K562 (cell line): ENCODE data around the gene CBX2. TPM values are rescaled to one million over a fixed set of nuclear protein-coding genes. Genes with fewer than 3 reads are reported as not detected.

Source experiments
- ATAC-seq: fragments of 200-7000 bp; cut with Tn5 transposase; 3 replicates; pipeline ENCODE4 v1.9.1; 2020; ENCODE audit warnings: moderate library complexity
- BruUV-seq: library from RNA; stranded (reverse); fragments of 400-500 nt; replicated peaks from 2 replicates; lab custom pipeline; 2021; lab: Mats Ljungman, UMichigan
- CTCF ChIA-PET: fragments of 300-600 bp; formaldehyde crosslinking; extraction: SDS; loops from one replicate; lab custom pipeline; 2021; ENCODE audit warnings: low intra/inter-chr PET ratio; lab: Yijun Ruan, JAX
- POLR2A ChIA-PET: fragments of 300-600, 350-650 bp; sonication (Branson Sonifier 250); formaldehyde crosslinking; extraction: SDS; loops from one replicate; lab custom pipeline; 2021; ENCODE audit warnings: antibody characterized with exemption, inconsistent platforms; lab: Yijun Ruan, JAX
- DNase-seq, 4 experiments: peaks; one replicate each; pipeline versions ENCODE4 v3.0.0 to v3.0.0-alpha.2; 2011 to 2018; ENCODE audit warnings: low spot score in 3 of 4, mixed read lengths in 3 of 4; ENCODE audit errors: extremely low read depth in 1 of 4
- FAIRE-seq: peaks from 2 replicates; lab custom pipeline; 2011; peaks lifted over from hg19 to GRCh38; lab: Jason Lieb, UNC
- H2AFZ ChIP-seq: 2 replicates; pipeline ENCODE4 v1.6.0; 2011; ENCODE audit warnings: low read depth, low read length, control low read depth, inconsistent platforms
- H3K27ac ChIP-seq: fragments of 200-600 bp; 3 replicates; pipeline ENCODE4 v1.8.0; 2011; ENCODE audit warnings: low read depth, mild to moderate bottlenecking, control low read depth, inconsistent platforms, low read length, moderate library complexity, mixed read lengths; ENCODE audit errors: extremely low read depth
- H3K27me3 ChIP-seq, 2 experiments: fragments of 300-600 bp in 1 of 2; 2 replicates in 1 of 2; 3 replicates in 1 of 2; pipeline versions ENCODE4 v1.6.0 to v1.8.0; 2011; ENCODE audit warnings: inconsistent platforms in 2 of 2, low read length in 2 of 2, mild to moderate bottlenecking in 1 of 2, mixed read lengths in 1 of 2, moderate library complexity in 1 of 2; ENCODE audit not compliant: control insufficient read depth in 2 of 2, insufficient read depth in 2 of 2
- H3K36me3 ChIP-seq: fragments of 300-600 bp; 3 replicates; pipeline ENCODE4 v1.8.0; 2011; ENCODE audit warnings: mild to moderate bottlenecking, low read length, inconsistent platforms; ENCODE audit not compliant: control insufficient read depth, insufficient read depth
- H3K4me1 ChIP-seq, 2 experiments: fragments of 200-600 bp in 1 of 2; replicated peaks in 1 of 2; 2 replicates in 1 of 2; 3 replicates in 1 of 2; pipeline versions ENCODE4 v1.5.1 to v1.8.0; 2011; ENCODE audit warnings: inconsistent platforms in 2 of 2, low read length in 2 of 2, mild to moderate bottlenecking in 1 of 2, mixed read lengths in 1 of 2, moderate library complexity in 1 of 2; ENCODE audit not compliant: control insufficient read depth in 2 of 2, insufficient read depth in 2 of 2
- H3K4me2 ChIP-seq: 2 replicates; pipeline ENCODE4 v1.6.1; 2011; ENCODE audit warnings: low read length, control low read depth, inconsistent platforms, mixed read lengths; ENCODE audit not compliant: insufficient read depth
- H3K4me3 ChIP-seq: fragments of 200-600 bp; sonication (generic), shearing (Covaris generic); 2 replicates; pipeline ENCODE4 v1.5.1; 2016; ENCODE audit warnings: control low read depth, inconsistent platforms
- H3K79me2 ChIP-seq: fragments of 200-600 bp; 3 replicates; pipeline ENCODE4 v1.8.0; 2011; ENCODE audit warnings: low read length, inconsistent platforms; ENCODE audit not compliant: control insufficient read depth, insufficient read depth
- H3K9ac ChIP-seq, 2 experiments: 2 replicates each; pipeline versions ENCODE4 v1.6.0 to v1.6.1; 2011; ENCODE audit warnings: low read depth in 2 of 2, low read length in 2 of 2, control low read depth in 1 of 2, inconsistent platforms in 1 of 2, mild to moderate bottlenecking in 1 of 2, mixed read lengths in 1 of 2; ENCODE audit not compliant: insufficient read depth in 1 of 2
- H3K9me1 ChIP-seq: one replicate; pipeline ENCODE4 v1.6.0; 2011; ENCODE audit warnings: inconsistent platforms, mild to moderate bottlenecking, low read length, moderate library complexity; ENCODE audit not compliant: control insufficient read depth, insufficient read depth
- H3K9me3 ChIP-seq: replicated peaks from 2 replicates; pipeline ENCODE4 v1.5.1; 2011; ENCODE audit warnings: low read depth, low read length, inconsistent platforms; ENCODE audit not compliant: control insufficient read depth, insufficient read depth
- H4K20me1 ChIP-seq: replicated peaks from 2 replicates; pipeline ENCODE4 v1.6.1; 2011; ENCODE audit warnings: low read length, inconsistent platforms, mixed read lengths; ENCODE audit not compliant: control insufficient read depth, insufficient read depth
- ARID2 ChIP-seq: fragments of 450-650 bp; IDR thresholded peaks from 2 replicates; pipeline ENCODE4 v1.6.1; 2017; ENCODE audit warnings: antibody characterized with exemption, mild to moderate bottlenecking
- BRD9 ChIP-seq: fragments of 450-650 bp; IDR thresholded peaks from 2 replicates; pipeline ENCODE4 v1.6.1; 2018; ENCODE audit warnings: low read depth; ENCODE audit not compliant: partially characterized antibody
- CTCFL ChIP-seq: IDR thresholded peaks from 2 replicates; pipeline ENCODE4 v1.6.1; 2011; ENCODE audit warnings: borderline replicate concordance, low read depth, mild to moderate bottlenecking, moderate library complexity, low read length; ENCODE audit not compliant: insufficient read depth, poor library complexity, severe bottlenecking
- ETS2 ChIP-seq: IDR thresholded peaks from 2 replicates; pipeline ENCODE4 v1.6.1; 2016; ENCODE audit warnings: borderline replicate concordance, missing genetic modification characterization, mild to moderate bottlenecking, moderate library complexity, missing compliant biosample characterization; ENCODE audit not compliant: poor library complexity, severe bottlenecking
- GTF2B ChIP-seq: IDR thresholded peaks from 2 replicates; pipeline ENCODE4 v1.6.1; 2011; ENCODE audit not compliant: insufficient read length; ENCODE audit errors: extremely low read depth
- HEY1 ChIP-seq: fragments of 250-450 bp; sonication (Bioruptor Pico); IDR thresholded peaks from 2 replicates; pipeline ENCODE4 v1.5.0; 2020; ENCODE audit warnings: mild to moderate bottlenecking, moderate library complexity, borderline replicate concordance
- HMGN3 ChIP-seq: IDR thresholded peaks from 2 replicates; pipeline ENCODE4 v1.6.1; 2011; ENCODE audit warnings: borderline replicate concordance, low read depth, mild to moderate bottlenecking, mixed read lengths, low read length; ENCODE audit not compliant: insufficient read length; ENCODE audit errors: extremely low read depth
- MYC ChIP-seq, 2 experiments: fragments of 250-450 bp in 1 of 2; sonication (Bioruptor Pico) in 1 of 2; IDR thresholded peaks; 2 replicates each; pipeline versions ENCODE4 v1.5.1 to v1.6.1; 2012 to 2021; ENCODE audit warnings: low read depth in 2 of 2, borderline replicate concordance in 1 of 2, improper control_type of control experiment in 1 of 2, low read length in 1 of 2, mild to moderate bottlenecking in 1 of 2, moderate library complexity in 1 of 2
- POLR3G ChIP-seq: IDR thresholded peaks from 2 replicates; pipeline ENCODE4 v1.6.1; 2011; ENCODE audit not compliant: insufficient read length, insufficient replicate concordance; ENCODE audit errors: extremely low read depth
- WGBS: fragments of 100-300 bp; shearing (Covaris generic); methylation state at CpG from one replicate; pipeline ENCODE4 v1.1.6; 2016; ENCODE audit warnings: low coverage, mixed read lengths; ENCODE audit not compliant: insufficient coverage; ENCODE audit errors: missing lambda C conversion rate; 5-methylcytosine and 5-hydroxymethylcytosine counted together
- in situ Hi-C: fragments of 300-500 bp; cut with MboI; formaldehyde crosslinking; loops from 4 replicates; pipeline ENCODE4 v1.15.0; 2018; ENCODE audit warnings: inconsistent platforms, mixed read lengths
- intact Hi-C: fragments of 100-400 bp; cut with micrococcal nuclease; formaldehyde crosslinking; loops from 2 replicates; pipeline ENCODE4 v1.14.2; 2022
- polyA plus RNA-seq, 8 experiments: library from polyadenylated mRNA; depleted of rRNA in 4 of 8; stranded (reverse) in 5 of 8; unstranded in 3 of 8; fragments of >200 nt; fragmentation: Nextera tagmentation in 2 of 8; fragmentation: Illumina TruSeq in 1 of 8; extraction: Ambion mirVana in 2 of 8; extraction: Trizol in 1 of 8; gene quantifications; 2 replicates each; pipeline versions ENCODE4 v1.2.1 to v1.2.3, GENCODE V29; 2011 to 2014; ENCODE audit warnings: inconsistent platforms in 1 of 8, missing spikeins in 1 of 8
- total RNA-seq, 7 experiments: library from RNA; depleted of rRNA in 6 of 7; stranded (reverse); fragments of >200 nt in 6 of 7; fragmentation: Illumina TruSeq in 2 of 7; extraction: Trizol in 2 of 7; gene quantifications; 2 replicates each; pipeline versions ENCODE4 v1.2.1 to v1.2.3, GENCODE V29; 2011 to 2021; ENCODE audit warnings: low replicate concordance in 1 of 7
- TF ChIP-seq, protein P1 (sequence below): sonication (generic); formaldehyde crosslinking; IDR thresholded peaks from 2 replicates; pipeline ENCODE4 v1.8.1; 2023; ENCODE audit warnings: mild to moderate bottlenecking, missing genetic modification reagents

The CBX2 gene
- total and polyA plus RNA-seq, 9 of the 15 experiments (the other 6 are each of a cell fraction or from before 2014, with no cell fraction given), result 0.66 to 26.9 (median 13.9) TPM

GRCh38 chr17:79789943-79790804 lies 12.2 kb downstream of the CBX2 start (continued):
- TF ChIP-seq ARID2 (peak; percentile 75; the same call in 1 of the 2 replicates), BRD9 (no peak), MYC (IDR thresholded peaks at IDR 0.05; ENCODE audit: low read depth, low read length) (no peak), MYC (CRISPR knock-in tag; IDR thresholded peaks at IDR 0.05; ENCODE audit: borderline replicate concordance, low read depth) (no peak), ETS2 (tag) (no peak), POLR3G (no peak)

DNA sequence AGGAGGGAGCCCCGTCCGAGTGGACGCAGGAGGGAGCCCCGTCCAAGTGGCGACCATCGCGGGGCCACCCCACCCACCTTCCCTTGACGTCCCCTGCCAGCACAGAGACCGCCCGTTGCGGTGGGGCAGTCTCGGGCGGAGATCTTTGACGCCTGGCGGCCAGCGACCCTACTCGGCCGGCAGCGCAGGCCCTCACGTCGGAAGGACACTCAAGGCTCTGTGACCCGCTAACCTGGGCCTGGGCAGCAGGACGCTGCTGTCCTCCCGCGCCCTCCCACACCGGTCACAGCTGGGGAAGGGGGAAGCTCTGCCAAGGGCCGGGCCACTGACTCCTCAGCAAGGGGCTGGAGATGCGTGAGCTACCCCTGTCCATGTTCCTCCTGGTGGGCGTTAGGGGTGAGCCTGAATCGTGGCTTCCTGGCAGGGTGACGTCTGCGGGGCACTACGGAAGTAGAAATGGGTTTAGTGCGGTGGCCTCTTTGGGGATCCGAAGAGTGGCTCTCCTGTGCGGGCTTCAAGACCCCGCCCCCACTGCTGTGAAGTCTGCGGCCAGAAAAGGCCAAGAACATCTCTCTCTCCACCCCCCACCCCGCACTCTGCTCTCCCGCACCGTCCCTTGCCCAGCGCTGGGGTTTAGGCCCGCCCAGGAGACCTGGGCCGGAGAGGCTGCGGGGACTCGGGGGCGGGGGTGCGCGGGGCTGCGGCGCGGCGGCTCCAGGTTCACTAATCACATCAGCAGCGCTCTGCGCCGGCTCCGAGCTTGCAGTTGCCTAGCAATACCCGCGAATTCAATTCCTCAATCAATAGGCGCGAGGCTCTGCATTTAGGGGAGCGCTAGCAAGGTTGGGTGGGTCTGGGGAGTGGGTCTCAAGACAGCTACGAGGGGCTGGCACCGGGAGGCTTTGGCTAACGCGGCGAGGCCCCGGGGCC lies 13.1 kb downstream of the CBX2 start:
- in situ Hi-C loops (loop anchor here (5.0 kb wide), 1 partner anchor 44 kb away; no protein-coding TSS in a partner anchor), intact Hi-C loops (loop anchor here (1.0 kb wide), 1 partner anchor 125 kb away; no protein-coding TSS in a partner anchor)
- FAIRE-seq (no peak), ATAC-seq (no peak), DNase-seq (no peak)
- H3K4me3 ChIP-seq, result no peak overlapping the region
- ChIA-PET POLR2A (interaction anchor here (0.7 to 1.8 kb wide), 2 partner anchors 46 to 154 kb away, joined by 3 to 10 read pairs; no protein-coding TSS in a partner anchor), CTCF (interaction anchor here (1.0 to 2.3 kb wide), 4 partner anchors 43 to 179 kb away, joined by 3 to 18 read pairs (median 12); no protein-coding TSS in a partner anchor)
- H3K4me2 ChIP-seq, result no peak overlapping the region
- H2AFZ ChIP-seq, result no peak overlapping the region
- BruUV-seq, result no TSS peak
- H3K9me1 ChIP-seq, result no peaks in the 10 kb centered on the region
- peaks cover 7 to 52% of the 10 kb centered on the region in 2 experiments for H3K4me1 ChIP-seq
- H4K20me1 ChIP-seq, result no peaks in the 10 kb centered on the region
- 91% methylated on average over 13 of the region's 68 CpGs for WGBS
- peaks cover 20% of the 10 kb centered on the region; the same call in 2 of the 3 replicates for H3K36me3 ChIP-seq
- H3K27me3 ChIP-seq, result no peaks in the 10 kb centered on the region
- no peaks in the 10 kb centered on the region for H3K9me3 ChIP-seq
- no peak overlapping the region for H3K9ac ChIP-seq
- peaks cover 12% of the 10 kb centered on the region for H3K79me2 ChIP-seq
- no peak overlapping the region for H3K27ac ChIP-seq
- TF ChIP-seq GTF2B, result no peak
- TF ChIP-seq, protein P1, sequence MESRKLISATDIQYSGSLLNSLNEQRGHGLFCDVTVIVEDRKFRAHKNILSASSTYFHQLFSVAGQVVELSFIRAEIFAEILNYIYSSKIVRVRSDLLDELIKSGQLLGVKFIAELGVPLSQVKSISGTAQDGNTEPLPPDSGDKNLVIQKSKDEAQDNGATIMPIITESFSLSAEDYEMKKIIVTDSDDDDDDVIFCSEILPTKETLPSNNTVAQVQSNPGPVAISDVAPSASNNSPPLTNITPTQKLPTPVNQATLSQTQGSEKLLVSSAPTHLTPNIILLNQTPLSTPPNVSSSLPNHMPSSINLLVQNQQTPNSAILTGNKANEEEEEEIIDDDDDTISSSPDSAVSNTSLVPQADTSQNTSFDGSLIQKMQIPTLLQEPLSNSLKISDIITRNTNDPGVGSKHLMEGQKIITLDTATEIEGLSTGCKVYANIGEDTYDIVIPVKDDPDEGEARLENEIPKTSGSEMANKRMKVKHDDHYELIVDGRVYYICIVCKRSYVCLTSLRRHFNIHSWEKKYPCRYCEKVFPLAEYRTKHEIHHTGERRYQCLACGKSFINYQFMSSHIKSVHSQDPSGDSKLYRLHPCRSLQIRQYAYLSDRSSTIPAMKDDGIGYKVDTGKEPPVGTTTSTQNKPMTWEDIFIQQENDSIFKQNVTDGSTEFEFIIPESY, result peak; percentile 84
- peak; percentile 10 for TF ChIP-seq HMGN3
- no peak for TF ChIP-seq HEY1 (CRISPR knock-in tag)
- TF ChIP-seq CTCFL, result no peak
